ENCODE results near the gene THOC2.
A peak's percentile ranks its signal among the peaks of the same experiment; 100 is the strongest.
"Not testable (repeated sequence)": the region's sequence is repeated elsewhere in the genome, so short reads cannot be mapped to it uniquely, and the experiment has no call there.

Gene THOC2

GRCh38 chrX:123736333-123736921 lies 3.6 kb upstream of the THOC2 start:
- no peak for DNase-seq

DNA sequence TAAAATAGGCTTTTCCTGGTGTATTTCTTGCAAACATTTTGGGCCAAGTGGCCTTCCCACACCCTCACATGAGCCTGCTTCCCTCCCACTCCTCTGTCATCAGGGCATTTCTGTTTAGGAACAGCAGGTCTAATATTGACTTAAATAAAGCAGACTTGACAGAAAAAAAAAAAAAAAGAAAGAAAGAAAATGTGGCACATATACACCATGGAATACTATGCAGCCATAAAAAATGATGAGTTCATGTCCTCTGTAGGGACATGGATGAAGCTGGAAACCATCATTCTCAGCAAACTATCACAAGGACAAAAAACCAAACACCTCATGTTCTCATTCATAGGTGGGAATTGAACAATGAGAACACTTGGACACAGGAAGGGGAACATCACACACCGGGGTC lies 2.3 kb upstream of the THOC2 start:
- not testable (repeated sequence) for DNase-seq

DNA sequence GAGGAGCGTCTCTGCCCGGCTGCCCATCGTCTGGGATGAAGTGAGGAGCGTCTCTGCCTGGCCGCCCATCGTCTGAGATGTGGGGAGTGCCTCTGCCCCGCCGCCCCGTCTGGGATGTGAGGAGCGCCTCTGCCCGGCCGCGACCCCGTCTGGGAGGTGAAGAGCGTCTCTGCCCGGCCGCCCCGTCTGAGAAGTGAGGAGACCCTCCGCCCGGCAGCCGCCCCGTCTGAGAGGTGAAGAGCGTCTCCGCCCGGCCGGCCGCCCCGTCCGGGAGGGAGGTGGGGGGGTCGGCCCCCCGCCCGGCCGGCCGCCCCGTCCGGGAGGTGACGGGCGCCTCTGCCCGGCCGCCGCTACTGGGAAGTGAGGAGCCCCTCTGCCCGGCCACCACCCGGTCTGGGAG lies 1.2 kb upstream of the THOC2 start:
- DNase-seq = not testable (repeated sequence)

DNA sequence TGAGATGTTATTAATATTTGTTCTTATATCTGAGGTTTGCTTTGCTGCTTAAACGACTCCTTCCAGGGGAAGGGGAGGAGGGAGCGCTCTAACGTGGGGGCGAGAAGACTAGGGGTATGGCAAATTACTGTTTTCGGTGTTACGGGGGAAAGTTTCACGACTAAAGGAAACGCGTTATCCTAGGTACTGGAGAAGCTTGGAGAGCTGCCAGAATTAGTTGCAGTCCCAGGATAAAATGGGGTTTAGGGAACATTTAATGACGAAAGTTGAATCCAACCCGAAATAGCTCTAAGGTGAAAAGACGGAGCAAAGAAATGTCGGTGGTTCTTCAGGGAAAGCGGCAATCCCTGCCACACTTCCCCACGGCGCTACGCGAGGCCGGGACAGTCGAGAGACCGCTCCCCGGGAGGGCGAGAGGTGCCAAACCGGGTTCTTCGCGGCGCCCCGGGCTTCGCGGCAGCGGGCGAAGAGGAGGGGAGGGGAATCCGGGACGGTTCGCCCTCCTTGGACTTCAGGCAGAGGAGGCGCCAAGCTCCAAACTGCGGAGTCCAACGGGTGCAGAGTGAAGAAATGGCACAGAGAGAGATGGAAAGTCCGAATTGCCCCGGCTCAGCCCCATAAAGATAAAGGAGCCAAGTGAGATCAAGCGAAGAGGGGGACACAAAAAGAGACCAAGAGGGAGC lies 724 bp downstream of the THOC2 start:
- no peak for DNase-seq

DNA sequence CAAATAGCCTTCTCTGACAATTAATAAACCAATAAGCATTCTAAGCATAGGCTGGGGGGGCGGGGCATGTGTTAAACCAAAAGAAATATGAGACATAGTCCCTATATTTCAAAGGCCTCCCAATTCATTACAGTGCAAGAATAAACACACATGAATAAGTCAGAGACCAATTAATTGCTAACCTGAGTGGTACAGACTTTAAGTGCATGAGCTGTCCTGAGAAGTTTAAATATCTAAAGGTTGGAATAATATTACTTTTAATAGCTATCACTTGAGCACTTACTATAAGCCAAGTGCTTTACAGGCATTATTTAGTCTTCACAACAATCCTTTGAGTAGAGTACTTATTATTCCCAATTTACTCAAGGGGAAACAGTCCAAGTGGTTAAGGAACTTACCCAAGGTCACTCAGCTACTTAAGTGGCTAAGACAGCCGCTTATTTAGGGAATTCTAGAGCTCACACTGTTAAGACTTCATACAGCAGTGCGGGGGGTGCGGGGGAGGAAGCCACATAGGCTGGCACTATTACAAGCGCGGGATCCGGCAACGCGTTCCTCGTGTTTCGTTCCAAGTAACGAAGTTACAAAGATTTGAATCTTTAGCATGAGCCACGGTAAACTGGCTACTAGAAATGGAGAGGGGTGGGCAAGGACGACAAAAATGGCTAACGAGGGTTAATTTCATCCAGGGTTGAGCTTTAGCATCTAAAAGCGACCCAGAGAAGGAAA lies 1.4 kb downstream of the THOC2 start:
- no peak for DNase-seq

DNA sequence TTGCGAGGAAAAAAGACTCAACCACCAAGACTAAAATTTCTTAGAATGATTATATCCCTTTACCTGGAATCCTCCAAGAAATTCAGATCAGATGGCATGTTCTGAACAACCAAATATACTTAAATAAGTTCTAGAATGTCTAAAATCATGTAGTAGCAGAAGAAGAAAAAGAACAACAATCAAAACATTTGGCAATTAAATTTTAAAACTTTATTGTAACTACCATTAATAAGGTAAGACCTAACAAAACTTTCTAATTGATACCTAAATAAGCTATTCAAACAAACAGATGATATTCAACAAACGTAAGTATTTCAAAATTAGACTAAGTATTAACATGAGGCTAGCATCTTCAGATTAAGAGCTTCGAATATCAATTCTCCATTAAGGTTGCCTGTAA lies 4.3 kb downstream of the THOC2 start:
- DNase-seq = no peak

DNA sequence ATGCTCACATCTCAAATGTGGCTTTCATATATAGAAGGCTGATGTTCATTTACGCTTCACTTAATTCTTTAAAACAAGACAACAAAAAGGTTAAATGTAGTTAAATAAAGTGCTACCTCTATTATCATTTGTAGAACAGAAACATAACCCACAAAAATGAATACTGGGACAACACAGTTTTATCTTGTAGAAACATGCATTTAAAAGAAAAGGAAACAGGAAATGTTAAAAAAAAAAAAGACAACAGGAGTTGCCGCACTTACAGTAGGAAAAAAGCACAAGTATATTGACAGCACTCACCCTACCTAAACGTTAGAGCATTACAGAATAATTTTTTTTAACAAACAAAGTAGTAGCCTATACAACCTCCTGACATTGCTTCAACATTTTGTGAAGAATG lies 4.8 kb downstream of the THOC2 start:
- no peak for DNase-seq

DNA sequence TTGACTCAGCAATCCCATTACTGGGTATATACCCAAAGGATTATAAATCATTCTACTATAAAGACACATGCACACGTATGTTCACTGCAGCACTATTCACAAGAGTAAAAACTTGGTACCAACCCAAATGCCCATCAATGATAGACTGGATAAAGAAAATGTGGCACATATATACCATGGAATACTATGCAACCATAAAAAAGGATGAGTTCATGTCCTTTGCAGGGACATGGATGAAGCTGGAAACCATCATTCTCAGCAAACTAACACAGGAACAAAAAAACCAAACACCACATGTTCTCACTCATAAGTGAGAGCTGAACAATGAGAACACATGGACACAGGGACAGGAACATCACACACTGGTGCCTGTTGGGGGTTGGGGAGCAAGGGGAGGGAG lies 10.7 kb downstream of the THOC2 start:
- not testable (repeated sequence) for DNase-seq

DNA sequence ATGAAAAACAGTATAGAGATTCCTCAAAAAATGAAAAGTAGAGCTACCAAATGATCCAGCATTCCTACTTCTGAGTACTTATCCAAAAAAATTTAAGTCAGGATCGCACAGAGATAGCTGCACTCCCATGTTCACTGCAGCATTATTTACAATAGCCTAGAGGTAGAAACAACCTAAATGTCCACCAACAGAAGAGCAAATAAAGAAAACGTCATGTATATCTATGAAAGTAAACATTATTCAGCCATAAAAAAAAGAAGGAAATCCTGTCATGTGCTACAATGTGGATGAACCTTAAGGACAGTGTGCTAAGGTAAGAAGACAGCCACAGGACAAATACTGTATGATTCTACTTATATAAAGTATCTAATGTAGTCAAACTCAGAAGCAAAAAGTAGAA lies 12.4 kb downstream of the THOC2 start:
- DNase-seq = no peak

DNA sequence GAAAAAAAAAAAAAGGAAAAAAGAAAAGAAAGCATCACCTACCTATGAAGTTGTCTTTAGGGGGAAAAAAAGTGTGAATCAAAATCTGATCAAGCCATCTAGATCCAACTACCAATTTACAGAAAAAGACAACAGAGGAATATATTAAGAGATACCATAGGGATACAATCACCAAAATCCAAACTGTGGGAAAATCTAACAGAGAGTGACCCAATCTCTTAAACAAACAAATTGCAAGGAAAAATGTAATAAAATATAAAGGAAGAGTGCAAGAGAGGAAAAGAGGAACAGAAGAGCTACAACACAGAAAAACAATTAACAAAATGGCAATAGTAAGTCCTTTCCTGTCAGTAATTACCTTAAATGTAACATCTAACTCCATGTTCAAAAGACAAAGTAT lies 19.0 kb downstream of the THOC2 start:
- no peak for DNase-seq

DNA sequence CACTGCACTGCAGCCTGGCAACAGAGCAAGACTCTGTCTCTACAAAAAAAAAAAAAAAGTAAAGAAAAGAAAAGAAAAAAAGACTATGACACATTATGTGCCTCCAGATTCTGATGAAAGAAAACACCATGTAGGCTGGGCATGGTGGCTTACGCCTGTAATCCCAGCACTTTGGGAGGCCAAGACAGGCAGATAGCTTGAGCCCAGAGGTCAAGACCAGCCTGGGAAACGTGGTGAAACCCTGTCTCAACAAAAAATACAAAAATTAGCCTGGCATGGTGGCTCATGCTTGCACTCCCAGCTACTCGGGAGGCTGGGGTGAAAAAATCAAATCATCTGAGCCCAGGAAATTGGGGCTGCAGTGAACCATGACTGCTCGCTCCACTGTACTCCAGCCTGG lies 19.4 kb downstream of the THOC2 start:
- no peak for DNase-seq

GRCh38 chrX:123711201-123711600 lies 21.7 kb downstream of the THOC2 start:
- DNase-seq = not testable (repeated sequence)

DNA sequence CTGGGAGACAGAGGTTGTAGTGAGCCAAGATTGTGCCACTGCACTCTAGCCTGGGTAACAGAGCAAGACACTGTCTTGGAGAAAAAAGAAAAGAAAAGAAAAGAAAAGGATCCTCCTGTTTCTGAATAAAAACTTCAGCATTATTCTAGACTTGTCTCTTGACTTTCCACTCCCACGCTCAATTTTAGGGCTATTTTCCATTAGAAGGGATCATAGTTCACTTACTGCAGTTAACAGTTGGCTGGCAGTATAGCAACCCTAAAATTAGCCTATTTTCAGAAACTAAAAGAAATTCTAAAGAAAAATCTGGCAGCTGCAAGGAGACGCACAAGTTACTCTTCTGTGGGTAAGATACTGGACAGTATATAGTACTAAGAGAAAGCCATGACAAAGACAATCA lies 28.1 kb downstream of the THOC2 start:
- no peak for DNase-seq

DNA sequence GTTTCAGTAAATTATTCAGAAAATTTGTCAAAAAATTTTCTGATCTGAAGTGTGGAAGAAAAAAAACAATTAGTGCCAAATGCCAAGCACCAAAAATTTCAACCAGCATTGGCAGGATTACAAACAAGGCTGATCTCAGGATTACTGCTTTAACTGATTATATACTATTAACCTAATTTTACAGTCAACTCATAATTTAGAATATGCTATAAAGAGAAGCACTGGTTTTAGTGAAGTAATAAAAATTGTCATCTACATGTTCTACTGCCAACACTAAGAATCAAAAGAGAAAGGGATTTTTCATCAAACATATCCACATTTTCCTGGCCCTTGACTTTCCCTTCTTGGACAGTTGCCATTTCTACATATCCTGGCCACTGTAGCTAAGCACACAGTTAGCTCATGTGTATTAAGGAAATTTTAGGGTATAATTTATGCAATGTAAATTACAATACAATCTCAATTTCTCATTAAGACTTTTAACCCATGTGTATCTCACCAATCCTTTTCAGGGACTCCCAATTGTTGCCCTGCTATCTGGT lies 33.8 kb downstream of the THOC2 start:
- peak; percentile 8 for DNase-seq

GRCh38 chrX:123696334-123696733 lies 36.5 kb downstream of the THOC2 start:
- DNase-seq = no peak

GRCh38 chrX:123695242-123695641 lies 37.6 kb downstream of the THOC2 start:
- DNase-seq = no peak

GRCh38 chrX:123691776-123692175 lies 41.1 kb downstream of the THOC2 start:
- DNase-seq = no peak

DNA sequence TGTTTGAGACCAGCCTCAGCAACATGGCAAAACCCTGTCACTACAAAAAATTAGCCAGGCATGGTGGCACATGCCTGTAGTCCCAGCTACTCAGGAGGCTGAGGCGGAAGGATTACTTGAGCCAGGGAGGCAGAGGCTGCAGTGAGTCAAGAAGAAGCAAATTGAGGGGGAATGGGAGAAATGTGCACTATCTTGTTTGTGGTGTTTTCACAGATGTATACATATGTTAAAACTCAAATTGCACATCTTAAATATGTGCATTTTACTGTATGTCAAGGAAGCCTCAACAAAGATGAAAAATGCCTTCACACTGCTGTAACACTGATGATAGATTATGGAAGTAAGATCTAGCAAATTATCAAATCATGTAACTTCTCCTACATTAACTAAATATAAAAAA lies 44.3 kb downstream of the THOC2 start:
- DNase-seq = no peak

DNA sequence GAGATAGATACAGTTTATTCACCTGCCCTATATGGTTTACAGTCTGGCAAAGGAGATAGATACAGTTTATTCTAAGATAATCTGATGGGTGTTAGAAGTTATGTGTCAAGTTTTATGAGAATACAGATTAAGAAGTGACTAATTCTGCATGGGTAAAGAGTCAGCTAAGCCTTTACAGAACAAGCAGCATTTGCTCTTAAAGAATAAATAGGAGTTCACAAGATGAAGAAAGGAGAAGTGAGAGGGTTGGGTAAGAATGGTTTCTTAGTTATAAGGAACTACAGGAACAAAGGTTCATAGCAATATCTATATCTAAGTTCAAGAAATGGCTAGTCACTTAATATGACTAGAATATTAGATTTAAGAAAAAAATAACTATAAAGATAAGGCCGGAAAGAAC lies 47.6 kb downstream of the THOC2 start:
- no peak for DNase-seq

DNA sequence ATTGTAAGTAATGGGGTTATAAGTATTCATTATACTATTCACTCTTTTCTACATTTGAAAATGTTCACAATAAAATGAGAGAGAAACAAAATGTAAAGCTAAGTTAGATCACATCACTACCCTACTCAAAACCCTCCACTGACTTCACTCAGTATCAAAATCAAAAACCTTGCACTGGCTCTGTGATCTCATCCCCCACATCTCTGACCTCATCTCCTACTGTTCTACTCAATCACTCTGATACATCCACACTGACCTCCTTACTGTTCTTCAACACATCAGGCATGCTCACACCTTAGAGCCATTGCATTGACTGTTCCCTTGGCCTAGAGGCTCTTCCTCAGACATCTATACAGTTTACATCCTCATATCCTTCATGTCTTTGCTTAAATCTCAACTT lies 50.7 kb downstream of the THOC2 start:
- DNase-seq = no peak

DNA sequence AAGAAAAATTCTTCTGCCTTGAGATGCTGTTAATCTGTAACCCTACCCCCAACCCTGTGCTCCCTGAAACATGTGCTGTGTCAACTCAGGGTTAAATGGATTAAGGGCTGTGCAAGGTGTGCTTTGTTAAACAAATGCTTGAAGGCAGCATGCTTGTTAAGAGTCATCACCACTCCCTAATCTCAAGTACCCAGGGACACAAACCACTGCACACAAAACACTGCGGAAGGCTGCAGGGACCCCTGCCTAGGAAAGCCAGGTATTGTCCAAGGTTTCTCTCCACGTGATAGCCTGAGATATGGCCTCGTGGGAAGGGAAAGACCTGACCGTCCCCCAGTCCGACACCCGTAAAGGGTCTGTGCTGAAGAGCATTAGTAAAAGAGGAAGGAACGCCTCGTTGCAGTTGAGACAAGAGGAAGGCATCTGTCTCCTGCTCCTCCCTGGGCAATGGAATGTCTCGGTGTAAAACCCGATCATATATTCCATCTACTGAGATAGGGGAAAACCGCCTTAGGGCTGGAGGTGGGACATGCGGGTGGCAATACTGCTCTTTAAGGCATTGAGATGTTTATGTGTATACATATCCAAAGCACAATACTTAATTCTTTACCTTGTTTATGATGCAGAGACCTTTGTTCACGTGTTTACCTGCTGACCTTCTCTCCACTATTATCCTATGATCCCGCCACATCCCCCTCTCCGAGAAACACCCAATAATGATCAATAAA lies 53.0 kb downstream of the THOC2 start:
- not testable (repeated sequence) for DNase-seq

- DNase-seq = no peak
Observed at GRCh38 chrX:123675154-123675553, 57.7 kb downstream of the THOC2 start.

DNA sequence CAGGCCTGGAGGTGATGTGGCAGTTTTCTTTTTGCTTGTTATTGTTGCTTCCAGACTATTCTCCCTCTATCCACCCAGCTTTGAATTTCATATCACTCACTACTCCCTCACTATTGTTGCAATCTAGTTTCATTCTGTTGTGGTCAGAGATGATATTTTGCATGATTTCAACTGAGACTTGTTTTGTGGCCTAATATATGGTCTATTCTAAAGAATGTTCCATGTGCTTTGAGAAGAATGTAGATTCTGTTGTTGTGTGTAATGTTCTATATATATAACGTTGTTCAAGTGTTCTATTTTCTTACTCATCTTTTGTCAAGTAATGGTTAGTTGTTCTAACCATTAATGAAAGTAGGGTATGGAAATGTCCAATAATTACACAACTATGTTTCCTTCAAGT lies 59.0 kb downstream of the THOC2 start:
- DNase-seq = no peak

Measured in NCI-H446 treated with DMSO at 0.1 percent for 48 hours (cell line).